Endothelial cell (in vitro differentiated cells): ENCODE results near the gene PIGN. TPM values are rescaled to one million over a fixed set of nuclear protein-coding genes. Genes with fewer than 3 reads are reported as not detected.
"Not testable (repeated sequence)": the region's sequence is repeated elsewhere in the genome, so short reads cannot be mapped to it uniquely, and the experiment has no call there.

Experiments
- DNase-seq: peaks from one replicate; pipeline ENCODE4 v3.0.0; 2021; ENCODE audit warnings: low spot score
- H3K27ac Mint-ChIP-seq: one replicate; pipeline ENCODE4 v1.8.0; 2021; ENCODE audit warnings: mixed read lengths, inconsistent platforms; ENCODE audit not compliant: unreplicated experiment
- H3K27me3 Mint-ChIP-seq: one replicate; pipeline ENCODE4 v1.8.0; 2021; ENCODE audit warnings: mild to moderate bottlenecking, moderate library complexity, mixed read lengths, inconsistent platforms; ENCODE audit not compliant: unreplicated experiment
- H3K36me3 Mint-ChIP-seq: one replicate; pipeline ENCODE4 v1.8.0; 2021; ENCODE audit warnings: mild to moderate bottlenecking, low read depth, mixed read lengths, inconsistent platforms; ENCODE audit not compliant: unreplicated experiment
- H3K4me1 Mint-ChIP-seq: one replicate; pipeline ENCODE4 v1.8.0; 2021; ENCODE audit warnings: mild to moderate bottlenecking, mixed read lengths, inconsistent platforms; ENCODE audit not compliant: unreplicated experiment
- H3K4me3 Mint-ChIP-seq: one replicate; pipeline ENCODE4 v1.8.0; 2021; ENCODE audit warnings: mild to moderate bottlenecking, mixed read lengths, inconsistent platforms; ENCODE audit not compliant: unreplicated experiment
- H3K9me3 Mint-ChIP-seq: one replicate; pipeline ENCODE4 v1.8.0; 2021; ENCODE audit warnings: mixed read lengths, inconsistent platforms; ENCODE audit not compliant: unreplicated experiment
- CTCF ChIP-seq: fragments of 200-600 bp; sonication (generic); IDR thresholded peaks from one replicate; pipeline ENCODE4 v1.5.0; 2021; ENCODE audit warnings: antibody characterized with exemption; ENCODE audit not compliant: unreplicated experiment
- total RNA-seq: library from RNA; stranded (reverse); fragmentation: NEBNext Ultra II Directional; extraction: Animal tissue kit (Norgen Biotek cat#: 25700); gene quantifications from one replicate; pipeline ENCODE4 v1.2.1, GENCODE V29; 2021; ENCODE audit not compliant: unreplicated experiment

The PIGN gene
- total RNA-seq, 1 donor from 2014 or later = 23.0 TPM

GRCh38 chr18:62037012-62037742 is 149.7 kb downstream of the PIGN start:
- TF ChIP-seq CTCF = no peak
- no peak overlapping the region for H3K27ac Mint-ChIP-seq
- H3K36me3 Mint-ChIP-seq = no peaks in the 10 kb centered on the region
- no peaks in the 10 kb centered on the region for H3K9me3 Mint-ChIP-seq
- no peak for DNase-seq
- H3K27me3 Mint-ChIP-seq = no peaks in the 10 kb centered on the region
- H3K4me3 Mint-ChIP-seq = no peak overlapping the region
- H3K4me1 Mint-ChIP-seq = no peaks in the 10 kb centered on the region

- not testable (repeated sequence) for H3K36me3 Mint-ChIP-seq, DNase-seq, H3K4me1 Mint-ChIP-seq, H3K27me3 Mint-ChIP-seq, H3K9me3 Mint-ChIP-seq, H3K27ac Mint-ChIP-seq, H3K4me3 Mint-ChIP-seq
These were observed 152.6 kb downstream of the PIGN start for GRCh38 chr18:62034286-62034685.

GRCh38 chr18:62033756-62034155 is 153.1 kb downstream of the PIGN start:
- no peak overlapping the region for H3K27ac Mint-ChIP-seq
- no peaks in the 10 kb centered on the region for H3K9me3 Mint-ChIP-seq
- no peaks in the 10 kb centered on the region for H3K4me1 Mint-ChIP-seq
- no peak overlapping the region for H3K4me3 Mint-ChIP-seq
- no peak for DNase-seq
- no peak for TF ChIP-seq CTCF
- no peaks in the 10 kb centered on the region for H3K27me3 Mint-ChIP-seq
- no peaks in the 10 kb centered on the region for H3K36me3 Mint-ChIP-seq

- Mint-ChIP-seq H3K9me3 (no peaks in the 10 kb centered on the region), H3K36me3 (no peaks in the 10 kb centered on the region), H3K4me1 (no peaks in the 10 kb centered on the region), H3K27me3 (no peaks in the 10 kb centered on the region), H3K4me3 (no peak overlapping the region), H3K27ac (no peak overlapping the region)
- no peak for DNase-seq
- no peak for TF ChIP-seq CTCF
These were observed 153.6 kb downstream of the PIGN start for GRCh38 chr18:62033207-62033606.

- TF ChIP-seq CTCF = no peak
- Mint-ChIP-seq H3K27me3 (no peaks in the 10 kb centered on the region), H3K27ac (no peak overlapping the region), H3K4me3 (no peak overlapping the region), H3K4me1 (peaks cover 5% of the 10 kb centered on the region), H3K36me3 (no peaks in the 10 kb centered on the region), H3K9me3 (no peaks in the 10 kb centered on the region)
- DNase-seq = no peak
These were observed 156.5 kb downstream of the PIGN start for GRCh38 chr18:62030091-62030985.
